HG02623 (cell line): ENCODE measurements around the gene TXN2.
"Not testable (repeated sequence)": the region's sequence is repeated elsewhere in the genome, so short reads cannot be mapped to it uniquely, and the experiment has no call there.

ENCODE experiments used
- ATAC-seq: cut with Tn5 transposase; IDR thresholded peaks from one replicate; pipeline ENCODE4 v1.9.1; 2021; ENCODE audit warnings: moderate library complexity; ENCODE audit not compliant: unreplicated experiment

Gene TXN2

DNA sequence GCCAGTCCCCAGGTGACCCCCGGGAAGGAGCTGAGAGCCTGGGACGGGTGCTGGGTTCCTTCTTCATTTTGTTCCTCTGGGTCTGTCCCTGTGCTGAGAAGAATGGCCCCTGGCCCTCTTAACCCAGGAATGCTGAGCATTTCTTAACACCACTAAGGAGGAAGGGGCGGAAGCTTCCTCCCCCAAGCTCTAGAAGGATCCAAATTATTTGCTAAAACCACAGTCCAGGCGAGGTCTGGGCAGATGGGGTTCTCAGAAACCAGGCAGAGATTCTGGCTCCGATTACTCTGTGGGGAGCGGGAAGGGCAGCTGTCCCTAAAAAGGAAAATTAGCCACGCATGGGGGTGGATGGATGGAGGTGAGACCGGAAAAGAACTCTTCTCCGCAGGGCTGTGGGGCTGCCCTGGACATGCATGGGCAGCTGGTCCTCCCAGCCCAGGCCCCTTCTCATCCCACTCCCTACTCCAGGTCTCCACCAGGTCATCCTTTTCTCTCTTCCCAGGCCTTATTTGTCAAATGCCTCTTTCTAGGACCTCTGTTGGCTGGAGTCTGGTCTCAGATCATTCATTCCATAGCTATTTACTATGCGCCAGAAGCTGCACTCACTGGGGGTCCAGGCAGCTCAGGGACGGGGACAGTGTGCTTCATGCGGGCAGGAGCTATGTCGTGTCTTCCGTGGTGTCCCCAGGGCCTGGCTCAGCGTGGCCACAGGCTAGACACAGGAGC, 48.7 kb downstream of the TXN2 start:
- ATAC-seq = no peak

- no peak for ATAC-seq
These were observed 49.5 kb downstream of the TXN2 start for GRCh38 chr22:36431977-36432376.

DNA sequence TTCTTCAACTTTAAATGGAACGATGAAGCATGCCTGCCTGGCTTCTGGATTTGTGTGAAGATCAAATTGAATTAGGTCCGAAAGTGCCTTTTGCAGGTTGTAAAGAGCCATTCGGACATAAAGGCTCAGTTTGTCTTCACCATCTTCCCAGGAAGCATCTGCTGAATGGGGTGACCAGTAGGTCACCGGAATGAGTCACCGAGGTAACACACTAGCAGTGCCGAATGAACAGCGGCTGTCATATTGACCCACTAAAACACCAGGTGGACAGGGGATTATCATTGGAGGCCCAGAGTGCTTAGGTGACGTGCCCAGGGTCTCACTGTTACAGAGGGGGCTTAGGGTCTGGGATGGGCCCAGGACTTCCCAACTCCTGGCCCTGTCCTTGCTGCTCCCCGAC, 50.6 kb downstream of the TXN2 start:
- no peak for ATAC-seq

DNA sequence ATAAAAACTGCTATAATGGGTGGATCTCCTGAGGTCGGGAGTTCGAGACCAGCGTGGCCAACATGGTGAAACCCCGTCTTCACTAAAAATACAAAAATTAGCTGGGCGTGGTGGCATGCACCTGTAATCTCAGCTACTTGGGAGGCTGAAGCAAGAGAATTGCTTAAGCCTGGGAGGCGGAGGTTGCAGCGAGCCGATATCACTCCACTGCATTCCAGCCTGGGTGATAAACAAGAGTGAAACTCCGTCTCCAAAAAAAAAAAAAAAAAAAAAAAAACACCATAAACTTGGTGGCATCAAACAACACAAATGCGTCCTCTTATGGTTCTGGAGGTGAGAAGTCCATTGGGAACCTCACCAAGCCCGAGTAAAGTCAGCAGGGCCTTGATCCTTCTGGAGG, 53.5 kb downstream of the TXN2 start:
- not testable (repeated sequence) for ATAC-seq

- ATAC-seq = no peak
These were observed 55.4 kb downstream of the TXN2 start for GRCh38 chr22:36425977-36426523.

DNA sequence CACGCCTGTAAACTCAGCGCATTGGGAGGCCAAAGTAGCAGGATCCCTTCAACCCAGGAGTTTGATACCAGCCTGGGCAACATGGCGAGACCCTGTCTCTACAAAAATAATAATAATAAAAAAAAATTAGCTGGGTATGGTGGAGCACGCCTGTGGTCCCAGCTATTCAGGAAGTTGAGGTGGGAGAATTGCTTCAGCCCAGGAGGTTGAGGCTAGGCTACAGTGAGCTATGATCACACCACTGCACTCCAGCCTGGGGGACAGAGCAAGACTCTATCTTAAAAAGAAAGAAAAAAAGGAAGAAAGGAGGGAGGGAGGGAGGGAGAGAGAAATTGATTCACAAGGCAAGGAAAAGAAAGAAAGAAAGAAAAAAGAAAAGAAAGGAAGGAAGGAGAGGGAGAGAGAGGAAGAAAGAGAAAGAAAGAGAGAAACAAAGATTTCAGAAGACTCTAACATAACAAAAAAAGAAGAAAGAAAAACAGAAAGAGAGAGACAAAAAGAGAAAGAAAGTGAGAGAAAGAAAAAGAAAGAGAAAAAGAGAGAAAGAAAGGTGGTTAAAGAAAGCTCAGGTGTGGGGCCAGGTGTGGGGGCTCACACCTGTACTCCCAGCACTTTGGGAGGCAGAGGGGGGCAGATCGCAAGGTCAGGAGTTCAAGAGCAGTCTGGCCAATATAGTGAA, 56.4 kb downstream of the TXN2 start:
- no peak for ATAC-seq

- not testable (repeated sequence) for ATAC-seq
These were observed 57.0 kb downstream of the TXN2 start for GRCh38 chr22:36424466-36424865.

DNA sequence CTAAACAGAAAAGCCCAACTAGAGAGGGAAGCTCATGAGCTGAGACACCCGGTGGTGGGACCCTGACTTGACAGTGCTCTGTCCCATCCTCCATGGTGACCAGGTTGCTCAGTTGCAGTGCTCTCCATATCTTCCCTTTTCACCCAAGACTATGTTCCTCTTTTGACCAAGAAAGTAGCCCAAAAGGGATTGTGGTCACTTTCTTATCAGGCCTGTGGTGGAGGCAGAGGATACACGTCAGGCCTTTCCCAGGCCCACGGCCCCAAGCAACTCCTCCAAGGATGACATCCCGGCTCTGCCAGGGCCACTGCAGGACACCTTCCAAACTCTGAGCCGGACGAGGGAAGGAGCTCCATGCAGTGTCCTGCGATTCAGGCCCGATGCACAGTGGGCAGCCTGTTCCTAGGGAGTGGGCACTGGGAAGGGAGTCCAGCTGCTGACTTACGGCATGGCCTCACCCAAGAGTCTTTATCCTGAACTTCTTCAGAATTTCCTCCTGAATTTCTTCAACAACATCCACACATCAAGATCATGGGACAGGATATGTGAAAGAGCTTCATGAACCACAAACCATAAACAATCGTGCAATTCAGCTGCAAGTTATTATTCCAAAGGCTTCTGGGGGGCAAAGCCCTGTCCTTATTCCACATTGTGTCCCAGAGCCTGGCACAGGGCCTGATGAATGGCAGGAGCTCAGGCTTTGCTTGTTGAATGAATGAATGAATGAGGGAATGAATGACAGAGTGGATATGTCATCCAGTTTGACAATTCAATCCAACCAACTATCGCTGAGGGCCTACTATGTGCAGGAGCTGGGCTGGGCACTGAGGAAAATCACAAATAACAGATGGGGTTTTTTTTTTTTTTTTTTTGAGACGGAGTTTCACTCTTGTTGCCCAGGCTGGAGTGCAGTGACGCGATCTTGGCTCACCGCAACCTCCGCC, 57.7 kb downstream of the TXN2 start:
- no peak for ATAC-seq

DNA sequence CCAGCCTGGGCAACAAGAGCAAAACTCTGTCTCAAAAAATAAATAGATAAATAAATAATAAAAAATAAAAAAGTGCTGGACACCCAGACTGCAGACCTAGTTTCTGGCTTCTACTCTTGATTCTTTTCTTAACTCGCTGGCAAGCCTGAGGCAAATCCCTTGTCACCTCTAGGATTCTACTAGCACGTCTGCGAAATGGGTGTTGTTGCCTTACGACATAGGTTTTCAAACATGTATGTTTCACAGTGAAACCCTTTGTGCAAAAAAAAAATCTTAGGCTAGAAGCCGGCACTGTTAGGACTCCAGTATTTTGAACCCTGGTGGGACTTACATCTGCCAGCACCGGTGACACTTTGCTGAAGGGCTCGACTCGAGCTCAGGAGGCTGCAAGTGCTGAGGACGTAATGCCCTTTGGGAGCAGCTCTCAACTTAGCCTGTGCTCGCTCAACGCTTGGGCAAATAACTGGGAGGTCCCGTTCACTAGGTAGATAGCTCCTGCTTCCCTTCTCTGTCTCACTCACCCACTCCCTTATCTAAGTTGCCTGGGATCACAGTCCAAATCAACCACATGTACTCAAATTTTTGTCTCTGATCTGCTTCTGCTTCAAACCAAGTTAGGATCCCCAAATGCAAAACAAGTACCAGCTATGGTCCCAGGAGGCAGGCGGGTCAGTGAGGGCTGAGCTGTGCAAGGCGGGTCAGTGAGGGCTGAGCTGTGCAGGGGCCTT, 59.0 kb downstream of the TXN2 start:
- no peak for ATAC-seq

DNA sequence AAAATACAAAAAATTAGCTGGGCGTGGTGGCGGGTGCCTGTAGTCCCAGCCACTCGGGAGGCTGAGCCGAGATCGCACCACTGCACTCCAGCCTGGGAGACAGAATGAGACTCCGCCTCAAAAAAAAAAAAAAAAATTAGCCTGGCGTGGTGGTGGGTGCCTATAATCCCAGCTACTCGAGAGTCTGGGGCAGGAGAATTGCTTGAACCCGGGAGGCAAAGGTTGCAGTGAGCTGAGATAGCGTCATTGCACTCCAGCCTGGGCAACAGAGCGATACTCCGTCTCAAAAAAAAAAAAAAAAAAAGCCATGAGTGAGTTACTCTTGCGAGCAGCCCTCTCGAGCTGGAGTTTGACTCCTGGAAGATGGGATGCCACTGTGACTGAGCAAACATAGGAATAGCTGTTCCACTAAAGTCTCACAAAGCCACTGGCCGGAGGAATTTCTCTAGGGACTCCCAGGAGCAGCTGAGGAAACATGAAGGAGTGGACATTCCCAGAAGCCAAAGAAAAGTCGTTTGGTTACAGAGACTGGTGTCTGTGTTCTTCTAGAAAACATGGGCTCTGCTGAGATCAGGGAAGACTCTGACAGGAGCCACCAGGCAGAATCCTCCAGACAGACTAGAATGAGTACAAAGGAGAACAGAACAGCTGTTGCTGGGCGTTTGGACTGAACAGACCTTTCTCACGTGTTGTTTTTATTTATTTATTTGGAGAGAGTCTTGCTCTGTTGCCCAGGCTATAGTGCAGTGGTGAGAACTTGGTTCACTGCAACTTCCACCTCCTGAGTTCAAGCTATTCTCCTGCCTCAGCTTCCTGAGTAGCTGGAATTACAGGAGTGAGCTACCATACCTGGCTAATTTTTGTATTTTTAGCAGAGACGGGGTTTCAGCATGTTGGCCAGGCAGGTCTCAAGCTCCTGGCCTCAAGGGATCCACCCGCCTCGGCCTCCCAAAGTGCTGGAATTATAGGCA, 61.2 kb downstream of the TXN2 start:
- ATAC-seq = no peak

DNA sequence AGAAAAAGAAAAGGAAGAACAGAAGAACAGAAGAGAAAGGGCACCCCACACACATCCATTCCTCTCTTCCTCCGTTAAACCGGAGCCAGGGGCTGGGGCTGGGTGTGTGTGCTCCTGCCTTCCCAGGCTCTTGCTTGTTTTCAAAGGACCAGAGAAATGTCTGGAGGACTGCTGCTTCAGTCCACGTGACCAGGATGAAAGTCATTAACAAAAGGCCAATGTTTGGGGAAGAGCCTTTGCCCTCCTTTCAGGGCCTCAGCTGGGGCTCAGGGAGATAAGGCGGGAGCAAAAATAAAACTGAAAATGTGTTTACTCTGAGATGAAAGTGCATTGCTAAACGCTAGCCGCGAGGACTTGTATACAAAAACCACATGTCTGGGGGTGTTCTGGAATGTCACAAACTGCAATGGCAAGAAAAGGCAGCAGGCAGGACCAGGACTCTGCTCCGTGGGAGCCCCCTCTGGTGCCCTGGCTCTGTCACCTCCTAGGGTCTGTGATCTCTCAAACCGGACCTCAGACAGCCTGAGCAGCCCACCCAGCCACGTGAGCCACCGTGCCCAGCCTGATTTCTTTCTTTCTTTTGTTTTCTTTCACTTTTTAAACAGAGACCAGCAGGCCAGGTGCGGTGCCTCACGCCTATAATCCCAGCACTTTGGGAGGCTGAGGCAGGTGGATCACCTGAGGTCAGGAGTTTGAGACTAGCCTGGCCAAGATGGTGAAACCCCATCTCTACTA, 62.1 kb downstream of the TXN2 start:
- ATAC-seq = no peak

DNA sequence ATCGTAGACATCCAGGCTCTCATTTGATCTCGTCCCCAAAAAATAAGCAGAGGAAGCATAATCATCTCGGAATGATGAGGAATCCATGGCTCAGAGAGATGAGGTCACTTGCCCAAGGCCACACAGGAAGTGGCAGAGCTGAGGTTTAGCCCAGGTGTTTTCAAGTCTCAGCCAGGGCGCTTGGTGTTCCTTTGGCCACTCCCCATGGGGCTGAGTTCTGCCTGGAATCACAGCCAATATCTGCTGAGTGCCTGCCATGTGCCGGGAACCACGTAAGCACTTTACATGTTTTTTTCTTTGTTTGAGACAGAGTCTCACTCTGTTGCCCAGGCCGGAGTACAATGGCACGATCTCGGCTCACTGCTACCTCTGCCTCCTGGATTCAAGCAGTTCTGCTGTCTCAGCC, 64.2 kb downstream of the TXN2 start:
- ATAC-seq = no peak
